Measurements from ENCODE around the gene ANXA3.

The ANXA3 gene

GRCh38 chr4:78525559-78525958 lies 26.0 kb upstream of the ANXA3 start:
- ATAC-seq (replicated peaks; ENCODE audit: extremely low read depth, poor library complexity, severe bottlenecking): no peak
- Mint-ChIP-seq H3K4me3 (no peak overlapping the region), H3K27ac (ENCODE audit: low read depth) (no peak overlapping the region), H3K27me3 (peaks cover 17% of the 10 kb centered on the region), H3K9me3 (no peaks in the 10 kb centered on the region), H3K36me3 (ENCODE audit: insufficient read depth) (no peaks in the 10 kb centered on the region), H3K4me1 (no peaks in the 10 kb centered on the region)
- no peak for DNase-seq (ENCODE audit: low spot score in 2 of 2)

DNA sequence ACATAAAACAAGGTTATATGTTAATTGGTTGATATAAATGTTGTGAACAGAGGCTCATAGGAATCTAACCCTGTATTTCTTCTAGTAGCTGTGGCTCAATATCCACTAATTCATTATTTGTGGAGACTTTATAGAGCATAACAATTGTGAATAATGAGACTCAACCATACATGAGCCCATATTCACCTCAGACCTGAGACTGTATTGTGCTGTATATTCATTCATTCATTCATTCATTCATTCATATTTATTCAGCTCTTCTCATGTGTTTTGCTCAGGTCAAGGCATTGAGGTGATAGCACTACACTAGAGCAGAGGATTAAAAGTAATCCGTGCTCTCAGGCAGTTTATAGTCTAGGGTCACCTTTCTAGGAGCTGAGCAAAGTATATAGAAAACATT lies 24.5 kb upstream of the ANXA3 start:
- ATAC-seq (replicated peaks; ENCODE audit: extremely low read depth, poor library complexity, severe bottlenecking): no peak
- Mint-ChIP-seq H3K4me3 (no peak overlapping the region), H3K4me1 (no peaks in the 10 kb centered on the region), H3K9me3 (no peaks in the 10 kb centered on the region), H3K36me3 (ENCODE audit: insufficient read depth) (no peaks in the 10 kb centered on the region), H3K27me3 (peaks cover 16% of the 10 kb centered on the region), H3K27ac (ENCODE audit: low read depth) (no peak overlapping the region)
- DNase-seq (ENCODE audit: low spot score in 2 of 2): no peak

GRCh38 chr4:78527555-78527954 lies 24.0 kb upstream of the ANXA3 start:
- DNase-seq (ENCODE audit: low spot score in 2 of 2) (no peak), ATAC-seq (replicated peaks; ENCODE audit: extremely low read depth, poor library complexity, severe bottlenecking) (no peak)
- Mint-ChIP-seq H3K4me3 (no peak overlapping the region), H3K27me3 (peaks cover 16% of the 10 kb centered on the region), H3K9me3 (no peaks in the 10 kb centered on the region), H3K36me3 (ENCODE audit: insufficient read depth) (no peaks in the 10 kb centered on the region), H3K27ac (ENCODE audit: low read depth) (no peak overlapping the region), H3K4me1 (no peaks in the 10 kb centered on the region)

- Mint-ChIP-seq H3K4me1 (no peaks in the 10 kb centered on the region), H3K27ac (ENCODE audit: low read depth) (no peak overlapping the region), H3K9me3 (no peaks in the 10 kb centered on the region), H3K27me3 (peaks cover 16% of the 10 kb centered on the region), H3K36me3 (ENCODE audit: insufficient read depth) (no peaks in the 10 kb centered on the region), H3K4me3 (no peak overlapping the region)
- DNase-seq (ENCODE audit: low spot score in 2 of 2) (no peak), ATAC-seq (replicated peaks; ENCODE audit: extremely low read depth, poor library complexity, severe bottlenecking) (no peak)
These were observed 23.2 kb upstream of the ANXA3 start for GRCh38 chr4:78528327-78528726.

- Mint-ChIP-seq H3K4me1 (no peaks in the 10 kb centered on the region), H3K9me3 (no peaks in the 10 kb centered on the region), H3K27ac (ENCODE audit: low read depth) (no peak overlapping the region), H3K27me3 (peaks cover 4% of the 10 kb centered on the region), H3K36me3 (ENCODE audit: insufficient read depth) (no peaks in the 10 kb centered on the region), H3K4me3 (no peak overlapping the region)
- ATAC-seq (replicated peaks; ENCODE audit: extremely low read depth, poor library complexity, severe bottlenecking) (no peak), DNase-seq (ENCODE audit: low spot score in 2 of 2) (no peak)
These were observed 21.9 kb upstream of the ANXA3 start for GRCh38 chr4:78529569-78530209.

DNA sequence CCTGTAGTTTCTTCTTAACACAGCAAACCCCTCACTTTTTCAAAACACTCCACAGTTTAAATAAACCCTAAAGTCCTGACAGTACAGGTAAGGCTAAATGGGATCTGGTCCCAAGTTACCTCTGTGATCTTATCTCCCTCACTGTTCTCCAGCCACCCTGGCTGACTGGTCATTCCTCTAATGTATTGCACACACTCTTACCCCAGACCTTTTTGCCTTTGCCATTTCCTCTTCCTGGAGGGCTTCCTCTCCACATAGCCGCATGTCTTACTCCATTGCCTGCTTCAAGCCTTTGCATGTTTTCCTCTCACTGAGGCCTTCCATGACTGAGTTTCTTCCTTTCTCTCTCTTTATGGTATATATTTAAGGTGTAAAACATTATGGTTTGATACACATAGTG lies 19.5 kb upstream of the ANXA3 start:
- Mint-ChIP-seq H3K4me3 (no peak overlapping the region), H3K27ac (ENCODE audit: low read depth) (no peak overlapping the region), H3K27me3 (peaks cover 15% of the 10 kb centered on the region), H3K9me3 (no peaks in the 10 kb centered on the region), H3K36me3 (ENCODE audit: insufficient read depth) (no peaks in the 10 kb centered on the region), H3K4me1 (no peaks in the 10 kb centered on the region)
- ATAC-seq (replicated peaks; ENCODE audit: extremely low read depth, poor library complexity, severe bottlenecking) (no peak), DNase-seq (ENCODE audit: low spot score in 2 of 2) (no peak)

DNA sequence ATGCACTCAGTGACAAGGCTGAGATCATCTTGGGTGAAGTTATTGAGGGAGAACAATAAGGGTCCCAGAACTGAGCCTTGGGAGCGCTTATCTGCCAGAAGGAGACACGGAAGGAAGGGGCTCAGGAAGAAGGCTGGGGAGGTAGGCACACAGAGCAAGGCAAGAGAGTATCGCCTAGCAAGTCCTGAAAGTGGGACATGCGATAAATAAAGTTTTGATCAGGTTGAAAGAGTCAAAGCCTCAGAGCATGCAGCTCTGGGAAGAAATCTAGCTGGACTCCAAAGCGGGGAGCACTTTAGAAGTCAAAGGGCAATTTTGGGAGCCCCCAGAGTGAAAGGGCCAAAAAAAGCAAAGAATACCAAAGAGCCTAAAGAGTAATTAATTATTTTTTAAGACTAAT lies 17.7 kb upstream of the ANXA3 start:
- DNase-seq (ENCODE audit: low spot score in 2 of 2) (no peak), ATAC-seq (replicated peaks; ENCODE audit: extremely low read depth, poor library complexity, severe bottlenecking) (no peak)
- H3K9me3 Mint-ChIP-seq: no peaks in the 10 kb centered on the region
- H3K27me3 Mint-ChIP-seq: peaks cover 15% of the 10 kb centered on the region
- no peak overlapping the region for H3K27ac Mint-ChIP-seq (ENCODE audit: low read depth)
- no peaks in the 10 kb centered on the region for H3K4me1 Mint-ChIP-seq
- H3K4me3 Mint-ChIP-seq: no peak overlapping the region
- no peaks in the 10 kb centered on the region for H3K36me3 Mint-ChIP-seq (ENCODE audit: insufficient read depth)

GRCh38 chr4:78534286-78534955 lies 17.1 kb upstream of the ANXA3 start:
- Mint-ChIP-seq H3K4me1 (no peaks in the 10 kb centered on the region), H3K36me3 (ENCODE audit: insufficient read depth) (no peaks in the 10 kb centered on the region), H3K27ac (ENCODE audit: low read depth) (no peak overlapping the region), H3K4me3 (no peak overlapping the region), H3K9me3 (no peaks in the 10 kb centered on the region), H3K27me3 (peaks cover 15% of the 10 kb centered on the region)
- DNase-seq (ENCODE audit: low spot score in 2 of 2) (no peak), ATAC-seq (replicated peaks; ENCODE audit: extremely low read depth, poor library complexity, severe bottlenecking) (no peak)

- ATAC-seq (replicated peaks; ENCODE audit: extremely low read depth, poor library complexity, severe bottlenecking) (no peak), DNase-seq (ENCODE audit: low spot score in 2 of 2) (no peak)
- H3K9me3 Mint-ChIP-seq: no peaks in the 10 kb centered on the region
- H3K27ac Mint-ChIP-seq (ENCODE audit: low read depth): no peak overlapping the region
- H3K27me3 Mint-ChIP-seq: peaks cover 18% of the 10 kb centered on the region
- no peaks in the 10 kb centered on the region for H3K4me1 Mint-ChIP-seq
- H3K36me3 Mint-ChIP-seq (ENCODE audit: insufficient read depth): no peaks in the 10 kb centered on the region
- H3K4me3 Mint-ChIP-seq: no peak overlapping the region
These were observed 9.2 kb upstream of the ANXA3 start for GRCh38 chr4:78542373-78542772.

DNA sequence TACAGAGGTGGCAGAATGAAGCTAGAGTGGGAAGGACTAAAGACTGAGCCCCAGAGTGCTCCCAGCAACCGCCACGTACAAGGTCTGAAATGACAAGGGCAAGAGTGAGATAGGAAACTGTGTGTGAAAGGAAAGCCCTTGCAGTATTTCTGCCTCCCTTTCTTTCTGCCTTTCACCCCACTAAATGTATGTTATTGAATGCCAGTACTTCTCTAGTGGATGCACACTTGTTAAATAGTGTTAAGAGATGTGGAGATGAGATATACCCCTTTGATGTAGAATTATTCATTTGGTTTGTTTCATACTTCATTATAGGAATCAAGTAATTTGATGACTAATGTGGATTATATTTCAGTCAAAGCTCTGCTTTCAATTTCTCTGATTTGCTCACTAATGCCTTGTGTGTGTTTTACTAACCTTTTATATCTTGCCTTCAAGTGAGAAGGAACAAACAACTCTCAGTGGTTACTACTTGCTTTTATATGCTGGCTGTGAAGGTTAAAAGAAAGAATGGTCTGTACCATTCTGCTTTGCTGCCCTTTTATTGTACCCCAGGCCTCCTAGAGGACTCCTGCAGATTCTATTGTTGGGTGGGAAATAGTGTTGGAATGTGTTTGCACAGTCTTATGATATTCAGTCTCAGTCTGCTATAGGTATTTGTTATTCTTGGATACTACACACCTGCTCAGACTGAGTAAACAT lies 8.0 kb upstream of the ANXA3 start:
- DNase-seq (ENCODE audit: low spot score in 2 of 2) (no peak), ATAC-seq (replicated peaks; ENCODE audit: extremely low read depth, poor library complexity, severe bottlenecking) (no peak)
- Mint-ChIP-seq H3K9me3 (no peaks in the 10 kb centered on the region), H3K27me3 (peaks cover 18% of the 10 kb centered on the region), H3K4me1 (no peaks in the 10 kb centered on the region), H3K36me3 (ENCODE audit: insufficient read depth) (no peaks in the 10 kb centered on the region), H3K4me3 (no peak overlapping the region), H3K27ac (ENCODE audit: low read depth) (no peak overlapping the region)

- no peaks in the 10 kb centered on the region for H3K4me1 Mint-ChIP-seq
- peaks cover 19% of the 10 kb centered on the region for H3K27me3 Mint-ChIP-seq
- ATAC-seq (replicated peaks; ENCODE audit: extremely low read depth, poor library complexity, severe bottlenecking) (no peak), DNase-seq (ENCODE audit: low spot score in 2 of 2) (no peak)
- H3K9me3 Mint-ChIP-seq: no peaks in the 10 kb centered on the region
- no peak overlapping the region for H3K4me3 Mint-ChIP-seq
- H3K27ac Mint-ChIP-seq (ENCODE audit: low read depth): no peak overlapping the region
- no peaks in the 10 kb centered on the region for H3K36me3 Mint-ChIP-seq (ENCODE audit: insufficient read depth)
These were observed 6.9 kb upstream of the ANXA3 start for GRCh38 chr4:78544678-78545077.

- Mint-ChIP-seq H3K4me1 (no peaks in the 10 kb centered on the region), H3K27me3 (peaks cover 24% of the 10 kb centered on the region), H3K36me3 (ENCODE audit: insufficient read depth) (no peaks in the 10 kb centered on the region), H3K9me3 (no peaks in the 10 kb centered on the region), H3K4me3 (no peak overlapping the region), H3K27ac (ENCODE audit: low read depth) (no peak overlapping the region)
- ATAC-seq (replicated peaks; ENCODE audit: extremely low read depth, poor library complexity, severe bottlenecking) (no peak), DNase-seq (ENCODE audit: low spot score in 2 of 2) (no peak)
These were observed 6.0 kb upstream of the ANXA3 start for GRCh38 chr4:78545275-78546246.
